ENCODE results near the gene CFAP54. TPM values are rescaled to one million over a fixed set of nuclear protein-coding genes. Genes with fewer than 3 reads are reported as not detected.

CFAP54 gene
- total RNA-seq, 1 experiment from 2014 or later, result 0.71 TPM

DNA sequence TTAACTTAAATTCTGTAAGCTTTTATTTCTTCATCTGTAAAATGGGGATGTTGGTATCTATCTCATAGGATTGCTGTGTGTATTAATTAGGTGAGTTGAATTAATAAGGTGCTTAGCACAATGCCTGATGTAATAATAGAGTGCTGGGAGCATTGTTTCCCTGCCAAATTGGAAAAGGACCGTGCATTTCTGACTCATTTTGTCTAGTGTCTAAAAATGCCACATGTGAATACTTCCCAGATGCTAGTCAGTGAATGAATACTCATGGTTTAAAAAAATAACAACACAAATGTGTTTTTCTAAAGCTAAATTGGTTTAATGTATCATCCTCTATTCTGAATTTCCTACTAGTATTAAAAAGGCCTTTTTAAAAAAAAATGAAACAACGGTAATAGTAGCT, 372.3 kb downstream of the CFAP54 start:
- intact Hi-C loops (cut with micrococcal nuclease; ENCODE audit: unreplicated experiment), result no loop called here
- CTCF ChIA-PET, result no interaction called here

DNA sequence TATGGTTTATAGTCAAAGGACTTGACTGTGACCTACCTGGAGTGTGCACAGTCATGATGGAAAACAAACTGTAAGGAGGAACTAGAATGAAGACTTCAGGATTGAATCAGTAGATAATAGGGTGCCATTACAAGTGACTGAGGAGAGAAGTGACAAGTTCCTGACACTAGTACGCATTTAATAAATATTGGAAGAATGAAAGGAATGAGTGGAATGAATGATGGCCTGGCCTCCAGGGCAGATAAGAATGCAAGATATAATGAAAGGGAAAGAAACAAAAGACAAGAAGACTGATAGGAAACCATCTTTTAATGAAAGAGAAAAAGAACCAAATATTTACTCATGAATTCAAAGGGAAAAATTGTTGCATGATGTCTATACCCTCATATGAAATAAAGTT, 372.9 kb downstream of the CFAP54 start:
- Histone ChIP-seq H3K4me1 (ENCODE audit: insufficient read depth, low read length, poor library complexity, severe bottlenecking) (no peaks in the 10 kb centered on the region), H3K27me3 (replicated peaks; ENCODE audit: insufficient read depth, low read depth, low read length, poor library complexity) (peaks cover 25% of the 10 kb centered on the region), H3K27ac (ENCODE audit: low read depth, low read length, poor library complexity, severe bottlenecking) (no peak overlapping the region), H3K36me3 (ENCODE audit: insufficient read depth, low read length, poor library complexity, severe bottlenecking) (no peaks in the 10 kb centered on the region), H3K4me3 (ENCODE audit: low read depth, low read length, poor library complexity, severe bottlenecking) (no peak overlapping the region), H3K9me3 (ENCODE audit: low read depth, low read length, poor library complexity, severe bottlenecking) (no peaks in the 10 kb centered on the region)
- CTCF ChIA-PET, result no interaction called here
- intact Hi-C loops (cut with micrococcal nuclease; ENCODE audit: unreplicated experiment), result no loop called here
- no peak for DNase-seq (ENCODE audit: low spot score)
- POLR2A ChIA-PET (ENCODE audit: low non-redundant PET), result no interaction called here
- TF ChIP-seq EZH2 (IDR thresholded peaks at IDR 0.05; ENCODE audit: borderline replicate concordance, low read depth, low read length, poor library complexity, severe bottlenecking), result no peak
- TF ChIP-seq, protein P1, sequence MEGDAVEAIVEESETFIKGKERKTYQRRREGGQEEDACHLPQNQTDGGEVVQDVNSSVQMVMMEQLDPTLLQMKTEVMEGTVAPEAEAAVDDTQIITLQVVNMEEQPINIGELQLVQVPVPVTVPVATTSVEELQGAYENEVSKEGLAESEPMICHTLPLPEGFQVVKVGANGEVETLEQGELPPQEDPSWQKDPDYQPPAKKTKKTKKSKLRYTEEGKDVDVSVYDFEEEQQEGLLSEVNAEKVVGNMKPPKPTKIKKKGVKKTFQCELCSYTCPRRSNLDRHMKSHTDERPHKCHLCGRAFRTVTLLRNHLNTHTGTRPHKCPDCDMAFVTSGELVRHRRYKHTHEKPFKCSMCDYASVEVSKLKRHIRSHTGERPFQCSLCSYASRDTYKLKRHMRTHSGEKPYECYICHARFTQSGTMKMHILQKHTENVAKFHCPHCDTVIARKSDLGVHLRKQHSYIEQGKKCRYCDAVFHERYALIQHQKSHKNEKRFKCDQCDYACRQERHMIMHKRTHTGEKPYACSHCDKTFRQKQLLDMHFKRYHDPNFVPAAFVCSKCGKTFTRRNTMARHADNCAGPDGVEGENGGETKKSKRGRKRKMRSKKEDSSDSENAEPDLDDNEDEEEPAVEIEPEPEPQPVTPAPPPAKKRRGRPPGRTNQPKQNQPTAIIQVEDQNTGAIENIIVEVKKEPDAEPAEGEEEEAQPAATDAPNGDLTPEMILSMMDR (conservative IDR thresholded peaks at IDR 0.05; ENCODE audit: low read depth, low read length), result no peak
- BruUV-seq (replicated peaks), result no TSS peak

More for the DNA sequence above, 372.3 kb downstream of the CFAP54 start:
- Histone ChIP-seq H3K27ac (ENCODE audit: low read depth, low read length, poor library complexity, severe bottlenecking) (no peak overlapping the region), H3K27me3 (replicated peaks; ENCODE audit: insufficient read depth, low read depth, low read length, poor library complexity) (peaks cover 23% of the 10 kb centered on the region), H3K36me3 (ENCODE audit: insufficient read depth, low read length, poor library complexity, severe bottlenecking) (no peaks in the 10 kb centered on the region), H3K4me1 (ENCODE audit: insufficient read depth, low read length, poor library complexity, severe bottlenecking) (no peaks in the 10 kb centered on the region), H3K4me3 (ENCODE audit: low read depth, low read length, poor library complexity, severe bottlenecking) (no peak overlapping the region), H3K9me3 (ENCODE audit: low read depth, low read length, poor library complexity, severe bottlenecking) (no peaks in the 10 kb centered on the region)
- no peak for DNase-seq (ENCODE audit: low spot score)
- BruUV-seq (replicated peaks), result no TSS peak
- TF ChIP-seq EZH2 (IDR thresholded peaks at IDR 0.05; ENCODE audit: borderline replicate concordance, low read depth, low read length, poor library complexity, severe bottlenecking), result no peak
- TF ChIP-seq, protein P1 (conservative IDR thresholded peaks at IDR 0.05; ENCODE audit: low read depth, low read length), result no peak
- POLR2A ChIA-PET (ENCODE audit: low non-redundant PET), result no interaction called here

DNA sequence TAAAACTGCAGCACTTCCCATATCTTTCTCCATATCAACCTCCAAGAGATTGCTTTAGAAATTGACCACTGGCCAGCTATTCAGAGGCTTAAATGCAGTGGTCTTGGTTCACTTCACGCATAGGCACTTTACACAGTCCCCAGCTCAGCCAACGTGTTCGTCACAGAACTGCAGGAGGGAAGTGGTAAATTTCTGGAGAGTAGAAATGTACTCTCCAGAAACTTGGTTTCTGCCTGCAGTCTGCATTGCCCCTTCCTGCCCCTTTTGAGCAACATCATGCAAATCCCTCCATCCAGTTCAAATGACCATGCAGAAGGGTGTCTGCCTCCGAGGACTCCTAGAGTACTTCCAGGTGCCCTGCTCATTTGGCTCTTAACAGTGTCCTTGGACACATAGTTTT, 375.0 kb downstream of the CFAP54 start:
- intact Hi-C loops (cut with micrococcal nuclease; ENCODE audit: unreplicated experiment), result no loop called here
- Histone ChIP-seq H3K4me3 (ENCODE audit: low read depth, low read length, poor library complexity, severe bottlenecking) (no peak overlapping the region), H3K9me3 (ENCODE audit: low read depth, low read length, poor library complexity, severe bottlenecking) (no peaks in the 10 kb centered on the region), H3K36me3 (ENCODE audit: insufficient read depth, low read length, poor library complexity, severe bottlenecking) (no peaks in the 10 kb centered on the region), H3K4me1 (ENCODE audit: insufficient read depth, low read length, poor library complexity, severe bottlenecking) (no peaks in the 10 kb centered on the region), H3K27me3 (replicated peaks; ENCODE audit: insufficient read depth, low read depth, low read length, poor library complexity) (peaks cover 30% of the 10 kb centered on the region), H3K27ac (ENCODE audit: low read depth, low read length, poor library complexity, severe bottlenecking) (no peak overlapping the region)
- TF ChIP-seq EZH2 (IDR thresholded peaks at IDR 0.05; ENCODE audit: borderline replicate concordance, low read depth, low read length, poor library complexity, severe bottlenecking), result no peak
- TF ChIP-seq, protein P1 (conservative IDR thresholded peaks at IDR 0.05; ENCODE audit: low read depth, low read length), result no peak
- DNase-seq (ENCODE audit: low spot score), result no peak
- ChIA-PET CTCF (no interaction called here), POLR2A (ENCODE audit: low non-redundant PET) (no interaction called here)
- no TSS peak for BruUV-seq (replicated peaks)

Data from A673 (cell line).